ENCODE results near the gene TOP2B.

Gene TOP2B, protein sequence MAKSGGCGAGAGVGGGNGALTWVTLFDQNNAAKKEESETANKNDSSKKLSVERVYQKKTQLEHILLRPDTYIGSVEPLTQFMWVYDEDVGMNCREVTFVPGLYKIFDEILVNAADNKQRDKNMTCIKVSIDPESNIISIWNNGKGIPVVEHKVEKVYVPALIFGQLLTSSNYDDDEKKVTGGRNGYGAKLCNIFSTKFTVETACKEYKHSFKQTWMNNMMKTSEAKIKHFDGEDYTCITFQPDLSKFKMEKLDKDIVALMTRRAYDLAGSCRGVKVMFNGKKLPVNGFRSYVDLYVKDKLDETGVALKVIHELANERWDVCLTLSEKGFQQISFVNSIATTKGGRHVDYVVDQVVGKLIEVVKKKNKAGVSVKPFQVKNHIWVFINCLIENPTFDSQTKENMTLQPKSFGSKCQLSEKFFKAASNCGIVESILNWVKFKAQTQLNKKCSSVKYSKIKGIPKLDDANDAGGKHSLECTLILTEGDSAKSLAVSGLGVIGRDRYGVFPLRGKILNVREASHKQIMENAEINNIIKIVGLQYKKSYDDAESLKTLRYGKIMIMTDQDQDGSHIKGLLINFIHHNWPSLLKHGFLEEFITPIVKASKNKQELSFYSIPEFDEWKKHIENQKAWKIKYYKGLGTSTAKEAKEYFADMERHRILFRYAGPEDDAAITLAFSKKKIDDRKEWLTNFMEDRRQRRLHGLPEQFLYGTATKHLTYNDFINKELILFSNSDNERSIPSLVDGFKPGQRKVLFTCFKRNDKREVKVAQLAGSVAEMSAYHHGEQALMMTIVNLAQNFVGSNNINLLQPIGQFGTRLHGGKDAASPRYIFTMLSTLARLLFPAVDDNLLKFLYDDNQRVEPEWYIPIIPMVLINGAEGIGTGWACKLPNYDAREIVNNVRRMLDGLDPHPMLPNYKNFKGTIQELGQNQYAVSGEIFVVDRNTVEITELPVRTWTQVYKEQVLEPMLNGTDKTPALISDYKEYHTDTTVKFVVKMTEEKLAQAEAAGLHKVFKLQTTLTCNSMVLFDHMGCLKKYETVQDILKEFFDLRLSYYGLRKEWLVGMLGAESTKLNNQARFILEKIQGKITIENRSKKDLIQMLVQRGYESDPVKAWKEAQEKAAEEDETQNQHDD (N-terminal part only)

DNA sequence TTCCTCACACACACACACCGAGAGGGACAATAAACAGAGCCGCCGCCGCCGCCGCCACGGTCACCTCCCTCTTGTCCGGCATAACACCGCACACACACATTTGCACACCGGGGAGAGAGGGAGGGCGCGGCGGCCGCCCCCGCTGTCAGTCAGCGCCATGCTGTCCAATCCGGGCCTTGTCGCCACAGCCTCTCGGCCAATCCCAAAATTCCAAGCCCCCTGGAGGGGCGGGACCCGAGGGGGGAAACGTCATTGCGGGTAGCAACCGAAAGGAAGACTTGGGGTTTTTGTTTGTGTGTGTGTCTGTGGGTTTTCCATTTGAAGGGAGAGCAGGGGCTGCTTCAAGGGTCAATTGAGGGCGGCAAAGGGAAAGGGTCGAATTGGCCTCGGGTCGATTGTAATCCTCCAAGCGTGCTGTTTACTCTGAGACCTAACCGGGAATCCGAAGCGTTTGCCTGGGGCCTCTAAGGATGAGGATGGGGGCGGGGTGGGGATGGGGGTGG is at the start of gene TOP2B:
TOP2B (minus strand) TSS at position 96 of the 503 bp plus-strand sequence. CDS start 610 bp downstream, outside the sequence.
- H3K27ac ChIP-seq, result peak within 1 kb of the TSS; percentile 88 to 99 (median 97)
- H3K4me3 ChIP-seq, result peak within 1 kb of the TSS; percentile 65 to 83 (median 81)

DNA sequence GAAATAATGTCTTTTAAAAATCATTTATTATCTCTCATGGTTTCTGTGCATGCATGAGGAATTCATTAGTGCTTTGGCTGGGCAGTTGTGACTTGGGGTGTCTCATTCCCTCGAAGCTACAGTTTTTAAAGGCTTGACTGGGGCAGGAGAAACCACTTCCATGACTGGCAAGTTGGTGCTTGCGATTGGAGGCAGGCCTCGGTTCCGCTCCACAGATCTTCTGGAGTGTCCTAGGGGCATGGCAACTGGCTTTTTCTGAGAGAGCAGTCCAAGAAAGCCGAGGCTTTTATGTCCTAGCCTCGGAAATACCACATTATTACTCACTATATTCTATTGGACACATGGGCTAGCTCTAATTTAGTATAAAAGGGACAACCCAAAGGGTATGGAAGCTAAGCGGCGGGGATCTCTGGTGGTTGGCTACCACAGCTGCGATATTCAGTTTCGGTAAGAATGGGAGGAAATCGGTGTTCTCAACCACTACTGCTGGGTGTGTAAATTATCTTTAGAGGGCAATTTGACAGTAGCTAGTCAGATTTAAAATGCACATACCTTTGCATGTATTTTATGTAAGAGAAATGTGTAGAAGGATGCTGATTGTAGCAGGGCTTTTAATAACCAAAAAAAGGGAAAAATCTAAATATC is 48.8 kb upstream of the TOP2B start:
- no peak overlapping the region for H3K4me3 ChIP-seq
- H3K27ac ChIP-seq, result no peak overlapping the region

DNA sequence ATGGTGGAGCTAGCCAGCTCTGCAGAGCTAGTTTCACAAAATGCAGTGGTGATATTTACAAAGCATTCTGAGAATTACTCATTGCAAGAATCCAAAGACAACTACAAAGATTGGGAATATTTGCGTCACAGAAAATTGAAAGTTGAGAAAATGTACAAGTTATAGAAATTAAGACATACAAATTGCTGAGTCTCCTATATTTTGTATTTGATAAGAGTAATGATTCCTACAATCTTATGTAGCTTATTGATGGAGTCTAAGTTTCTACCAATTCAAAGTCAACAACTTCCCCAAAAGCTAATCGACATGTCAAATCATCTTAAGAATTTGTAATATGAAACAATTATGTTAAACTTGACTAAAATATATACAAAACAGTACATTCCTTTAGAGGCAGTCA is 46.4 kb upstream of the TOP2B start:
- no peak overlapping the region for H3K27ac ChIP-seq
- no peak overlapping the region for H3K4me3 ChIP-seq

DNA sequence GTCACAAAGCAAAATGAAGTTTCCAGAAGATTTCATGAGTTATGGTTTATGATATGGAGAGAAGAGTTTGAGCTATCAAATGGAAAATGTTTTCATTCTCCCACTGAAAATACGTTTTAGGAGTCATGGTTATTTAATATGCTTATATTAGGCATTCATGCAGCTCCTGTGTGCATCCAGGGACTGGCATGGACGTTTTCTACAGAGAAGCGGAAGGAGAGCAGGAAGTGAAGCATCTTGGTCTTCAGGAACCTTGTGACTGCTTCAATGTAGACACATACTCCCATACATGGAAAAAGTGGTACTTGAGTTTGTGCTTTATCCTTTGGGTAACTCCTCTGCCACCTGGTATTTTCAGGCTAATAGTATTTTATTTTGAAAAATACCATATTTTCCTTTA is 43.3 kb upstream of the TOP2B start:
- H3K4me3 ChIP-seq, result no peak overlapping the region

DNA sequence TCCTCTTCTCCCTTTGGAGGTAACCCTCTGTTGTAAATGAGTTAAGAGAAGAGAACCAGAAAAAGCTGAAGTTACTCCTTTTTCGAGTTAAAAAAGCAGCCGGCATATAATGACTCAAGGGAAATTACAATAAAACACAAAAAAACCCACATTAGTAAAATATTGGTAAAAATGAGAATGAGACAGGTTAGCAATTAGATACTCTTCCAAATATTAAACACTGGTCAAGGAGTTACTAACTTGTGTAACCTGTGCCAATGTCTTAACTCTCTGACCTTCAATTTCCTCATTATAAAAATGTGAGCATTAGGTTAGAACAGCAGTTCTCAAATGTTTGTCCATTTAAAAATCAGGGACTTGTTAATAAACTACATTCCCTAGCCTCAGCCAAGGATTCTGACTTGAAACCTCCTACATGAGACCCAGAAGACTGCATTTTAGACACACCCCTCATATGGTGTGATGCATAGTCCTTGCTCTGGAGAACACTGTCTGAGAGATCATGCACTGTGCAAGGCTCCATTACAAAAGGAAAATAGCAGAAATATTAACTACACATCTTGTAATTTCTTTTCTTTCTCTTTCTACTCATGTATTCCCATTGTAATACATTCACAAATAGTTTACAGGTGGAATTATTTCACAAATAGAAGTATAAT is 42.7 kb upstream of the TOP2B start:
- Histone ChIP-seq H3K27ac (no peak overlapping the region), H3K4me3 (no peak overlapping the region)

More for the DNA sequence above, 43.3 kb upstream of the TOP2B start:
- no peak overlapping the region for H3K27ac ChIP-seq

DNA sequence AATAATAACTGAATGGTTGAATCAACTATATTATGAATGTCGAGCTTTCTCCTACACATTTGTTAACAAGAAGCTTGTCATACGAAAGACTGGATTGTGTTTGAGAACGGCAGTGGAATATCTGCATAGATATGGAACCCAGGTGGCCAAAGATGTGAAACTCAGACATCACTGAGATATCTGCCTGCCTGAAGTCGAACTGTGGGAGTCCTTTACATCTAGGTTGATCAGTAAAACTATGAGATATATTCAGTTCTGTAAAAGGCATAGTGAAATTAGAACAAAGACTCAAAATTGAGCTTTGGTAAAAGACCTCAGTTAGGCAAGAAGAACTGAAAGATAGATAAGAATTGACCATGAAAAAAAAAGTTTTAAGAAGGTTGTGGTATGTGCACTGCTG is 41.5 kb upstream of the TOP2B start:
- Histone ChIP-seq H3K4me3 (no peak overlapping the region), H3K27ac (no peak overlapping the region)

DNA sequence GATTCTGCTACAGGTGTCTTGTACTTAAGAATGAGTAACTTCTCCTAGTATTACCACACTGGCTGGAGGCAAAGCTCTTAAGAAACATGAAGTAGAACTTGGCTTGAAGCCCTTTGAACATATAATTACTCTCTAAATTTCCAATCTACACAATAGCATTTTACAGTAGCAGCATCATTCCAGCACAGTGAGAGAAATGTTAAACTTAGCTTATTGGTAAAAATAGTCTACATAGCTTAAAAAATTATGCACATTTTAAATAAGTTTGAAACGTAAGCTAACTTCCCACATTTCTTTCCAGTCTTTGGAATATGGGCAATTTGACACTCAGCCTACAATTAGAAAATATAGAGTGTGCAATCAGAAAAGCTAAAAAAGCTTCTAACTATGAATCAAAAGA is 32.8 kb upstream of the TOP2B start:
- no peak overlapping the region for H3K27ac ChIP-seq
- no peak overlapping the region for H3K4me3 ChIP-seq

DNA sequence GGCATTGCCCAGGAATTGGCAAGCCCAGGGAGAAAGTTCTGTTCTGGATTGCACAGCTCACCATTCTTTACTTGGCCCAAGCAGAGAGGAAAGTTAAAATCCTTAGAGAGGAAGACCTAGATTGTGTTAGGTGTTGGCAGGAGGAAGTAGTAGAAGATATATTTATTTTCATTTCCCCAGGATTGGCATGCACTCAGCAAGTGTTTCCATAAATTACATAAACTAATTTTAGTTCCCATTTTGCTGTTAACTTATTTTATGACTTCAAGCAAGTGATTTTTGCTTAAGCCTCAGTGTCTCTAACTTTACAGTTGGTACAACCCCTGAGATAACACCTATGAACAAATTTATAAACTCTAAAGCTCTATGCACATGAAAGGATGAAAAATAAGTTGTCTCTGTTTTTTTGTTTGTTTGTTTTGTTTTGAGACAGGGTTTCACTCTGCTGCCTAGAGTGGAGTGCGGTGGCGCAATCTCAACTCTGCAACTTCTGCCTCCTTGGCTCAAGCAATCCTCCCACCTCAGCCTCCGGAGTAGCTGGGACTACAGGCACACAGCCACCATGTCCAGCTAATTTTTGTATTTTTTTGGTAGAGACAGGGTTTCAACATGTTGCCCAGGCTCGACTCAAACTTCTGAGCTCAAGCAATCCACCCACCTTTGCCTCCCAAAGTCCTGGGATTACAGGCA is 31.2 kb upstream of the TOP2B start:
- H3K27ac ChIP-seq, result no peak overlapping the region
- H3K4me3 ChIP-seq, result no peak overlapping the region

DNA sequence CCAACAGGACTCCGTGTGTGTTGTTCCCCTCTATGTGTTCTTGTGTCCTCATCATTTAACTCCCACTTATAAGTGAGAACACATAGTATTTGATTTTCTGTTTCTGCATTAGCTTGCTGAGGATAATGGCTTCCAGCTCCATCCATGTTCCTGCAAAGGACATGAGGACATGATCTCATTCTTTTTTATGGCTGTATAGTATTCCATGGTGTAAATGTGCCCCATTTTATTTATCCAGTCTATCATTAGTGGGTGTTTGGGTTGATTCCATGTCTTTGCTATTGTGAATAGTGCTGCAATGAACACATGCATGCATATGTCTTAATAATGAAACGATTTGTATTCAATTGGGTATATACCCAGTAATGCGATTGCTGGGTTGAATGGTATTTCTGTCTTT is 28.5 kb upstream of the TOP2B start:
- H3K4me3 ChIP-seq, result no peak overlapping the region
- H3K27ac ChIP-seq, result no peak overlapping the region

DNA sequence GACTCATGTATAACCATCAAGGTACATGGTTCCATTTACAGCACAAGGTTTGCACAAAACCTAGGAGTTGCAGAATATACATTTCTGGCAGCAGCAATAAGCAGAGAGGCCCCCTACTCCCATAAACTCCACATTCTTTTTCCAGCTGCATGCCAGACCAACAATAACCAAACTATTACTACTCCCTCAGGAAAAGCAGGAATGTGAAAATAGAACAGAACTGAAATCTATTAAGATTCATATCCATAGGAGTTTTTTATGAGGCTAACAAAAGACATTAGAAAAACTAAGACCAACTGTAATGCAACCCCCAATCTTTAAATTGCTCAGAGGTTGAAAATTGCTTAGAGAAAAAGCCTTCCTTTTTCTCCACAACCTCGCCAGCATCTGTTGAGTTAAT is 27.6 kb upstream of the TOP2B start:
- no peak overlapping the region for H3K27ac ChIP-seq
- no peak overlapping the region for H3K4me3 ChIP-seq

DNA sequence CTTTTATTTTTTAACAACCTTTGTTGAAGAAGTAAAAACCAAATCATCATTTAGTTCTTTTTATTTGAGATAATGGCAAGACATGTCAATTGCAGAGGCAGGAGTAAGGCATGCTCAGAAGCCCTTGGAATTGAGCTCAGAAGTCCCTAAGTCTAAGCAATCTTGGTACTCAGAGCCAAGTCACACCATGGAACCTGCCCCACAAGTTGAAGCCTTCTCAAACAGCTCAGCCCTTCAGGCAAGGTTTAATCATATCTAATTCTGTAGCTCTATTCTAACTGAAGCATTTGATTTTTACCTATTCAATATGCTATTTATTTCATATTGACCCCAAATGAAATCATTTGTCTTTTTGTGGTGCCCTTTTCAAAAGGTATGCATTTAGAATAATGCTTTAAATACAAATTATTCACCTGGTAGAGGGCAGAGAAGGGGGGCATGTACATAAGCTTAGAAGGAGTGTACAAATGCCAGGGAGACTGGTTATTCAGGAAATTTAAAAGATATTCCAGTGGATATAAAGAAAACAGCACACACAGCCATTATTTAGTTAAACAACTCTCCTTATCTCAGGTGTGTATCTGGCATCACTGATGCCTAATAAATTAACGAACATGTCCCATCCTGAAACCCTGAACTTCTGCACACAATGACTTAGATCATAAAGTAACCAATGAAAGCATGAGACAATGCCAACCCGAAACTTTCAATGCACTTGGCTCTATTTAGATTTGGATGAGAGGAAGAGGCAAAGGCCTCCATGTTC is 26.2 kb upstream of the TOP2B start:
- peak overlapping the region in 4 of 21 experiments; percentile 15 to 63 (median 30) for H3K27ac ChIP-seq

DNA sequence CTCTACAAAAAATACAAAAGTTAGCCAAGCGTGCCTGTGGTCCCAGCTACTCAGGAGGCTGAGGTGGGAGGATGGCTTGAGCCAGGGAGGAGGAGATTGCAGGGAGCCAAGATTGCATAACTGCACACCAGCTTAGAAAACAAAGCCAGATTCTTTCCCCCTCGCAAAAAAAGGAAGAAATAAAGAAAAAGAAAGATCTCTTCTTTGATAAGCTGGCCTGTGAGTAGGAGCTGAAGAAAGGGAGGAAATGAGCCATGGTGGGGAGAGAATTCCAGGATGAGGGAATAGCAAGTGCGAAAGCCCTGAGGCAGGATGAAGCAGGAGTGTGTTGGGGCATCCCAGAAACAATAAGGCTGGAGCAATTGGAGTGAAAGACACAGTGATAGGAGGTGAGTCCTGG is 24.5 kb upstream of the TOP2B start:
- H3K4me3 ChIP-seq, result no peak overlapping the region
- H3K27ac ChIP-seq, result no peak overlapping the region

More for the DNA sequence above, 26.2 kb upstream of the TOP2B start:
- no peak overlapping the region for H3K4me3 ChIP-seq

DNA sequence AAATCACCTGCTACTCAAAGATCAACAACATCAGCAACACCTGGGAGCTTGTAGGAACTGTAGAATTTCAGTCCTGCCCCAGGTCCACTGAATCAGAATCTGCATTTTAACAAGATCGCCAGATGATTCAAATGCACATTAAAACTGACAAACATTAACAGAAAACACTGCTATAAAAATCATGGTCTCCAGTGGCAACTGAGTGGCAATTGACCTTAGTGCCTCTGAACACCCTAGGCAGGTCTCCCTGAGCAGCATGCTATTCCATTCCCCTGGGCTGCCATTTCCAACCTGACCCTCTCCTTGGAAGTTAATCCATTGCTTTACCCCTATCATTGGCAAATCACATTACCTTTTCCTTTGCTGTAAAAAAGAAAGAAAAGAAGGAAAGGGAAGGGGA is 23.0 kb upstream of the TOP2B start:
- H3K27ac ChIP-seq, result no peak overlapping the region

DNA sequence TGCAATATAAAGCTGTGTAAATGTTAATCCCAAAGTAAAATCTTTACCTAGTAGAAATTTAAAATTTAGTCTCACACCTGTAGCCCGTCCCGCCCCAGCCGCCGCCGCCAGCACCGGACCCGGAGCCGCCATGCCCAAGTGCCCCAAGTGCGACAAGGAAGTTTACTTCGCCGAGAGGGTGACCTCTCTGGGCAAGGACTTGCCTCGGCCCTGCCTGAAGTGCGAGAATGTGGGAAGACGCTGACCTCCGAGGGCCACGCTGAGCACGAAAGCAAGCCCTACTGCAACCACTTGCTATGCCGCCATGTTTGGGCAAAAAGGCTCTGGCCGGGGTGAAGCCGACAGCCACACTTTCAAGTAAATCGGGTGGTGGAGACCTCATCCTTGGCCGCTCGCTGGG is 22.1 kb upstream of the TOP2B start:
- no peak overlapping the region for H3K27ac ChIP-seq
- H3K4me3 ChIP-seq, result no peak overlapping the region

More for the DNA sequence above, 23.0 kb upstream of the TOP2B start:
- no peak overlapping the region for H3K4me3 ChIP-seq

DNA sequence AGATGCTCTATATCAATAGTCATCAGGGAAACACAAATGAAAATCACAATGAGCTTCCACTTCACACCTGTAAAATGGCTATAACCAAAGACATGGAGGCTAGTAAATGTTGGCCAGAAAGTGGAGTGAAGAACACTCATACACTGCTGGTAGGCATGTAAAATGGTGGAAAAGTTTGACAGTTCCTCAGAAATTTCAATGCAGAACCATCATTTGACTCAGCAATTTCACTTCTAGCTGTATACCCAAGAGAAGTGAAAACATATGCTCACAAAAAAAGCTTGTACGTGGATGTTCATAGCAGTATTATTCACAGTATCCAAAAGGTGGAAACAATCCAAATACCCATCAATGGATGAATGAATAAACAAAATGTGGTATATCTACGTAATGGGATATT is 19.2 kb upstream of the TOP2B start:
- H3K4me3 ChIP-seq, result no peak overlapping the region
- no peak overlapping the region for H3K27ac ChIP-seq

DNA sequence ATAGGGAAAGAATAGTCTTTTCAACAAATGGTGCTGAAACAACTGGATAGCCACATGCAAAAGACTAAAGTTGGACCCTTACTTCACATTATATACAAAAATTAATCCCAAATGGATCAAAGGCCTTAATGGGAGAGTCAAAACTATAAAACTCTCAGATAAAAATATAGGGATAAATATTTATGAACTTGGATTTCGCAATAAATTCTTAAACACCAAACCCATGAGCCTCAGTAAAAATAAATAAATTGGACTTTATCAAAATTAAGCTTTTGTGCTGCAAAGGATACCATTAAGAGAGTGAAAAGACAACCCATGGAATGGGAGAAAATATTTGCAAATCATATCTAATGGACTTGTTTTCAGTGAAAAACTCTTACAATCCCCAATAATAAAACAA is 18.7 kb upstream of the TOP2B start:
- H3K4me3 ChIP-seq, result no peak overlapping the region
- no peak overlapping the region for H3K27ac ChIP-seq

DNA sequence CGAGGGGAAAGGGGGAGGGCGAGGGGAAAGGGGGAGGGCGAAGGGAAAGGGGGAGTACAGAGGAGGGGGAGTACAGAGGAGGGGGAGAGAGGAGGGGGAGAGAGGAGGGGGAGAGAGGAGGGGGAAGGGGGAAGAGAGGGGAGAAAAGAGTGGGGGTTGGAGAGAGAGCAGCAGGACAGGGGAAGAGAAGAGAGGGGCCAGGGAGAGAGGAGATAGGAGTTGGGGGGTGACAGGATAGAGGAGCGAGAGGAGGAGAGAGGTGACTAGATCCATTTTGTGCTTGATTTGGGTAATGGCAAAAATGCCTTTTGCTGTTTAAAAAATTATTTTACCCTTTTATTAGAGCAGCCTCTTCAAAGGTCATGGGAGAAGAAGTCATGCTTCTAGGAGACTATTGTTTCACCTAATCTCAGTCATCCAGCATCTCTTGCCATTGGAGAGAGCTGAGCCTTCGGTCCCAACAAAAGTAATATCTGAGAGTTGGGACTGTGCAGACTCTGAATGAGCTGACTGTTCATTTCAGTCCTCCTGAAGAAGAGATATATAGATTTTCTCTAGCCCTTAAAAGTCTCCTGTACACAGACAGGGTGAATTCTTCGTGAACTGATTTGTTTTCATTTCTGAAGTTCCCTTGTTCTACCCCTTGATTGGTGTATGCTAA is 15.1 kb upstream of the TOP2B start:
- no peak overlapping the region for H3K27ac ChIP-seq
- no peak overlapping the region for H3K4me3 ChIP-seq
